H1 (cell line): ENCODE data around the gene SLC39A8. TPM values are rescaled to one million over a fixed set of nuclear protein-coding genes. Genes with fewer than 3 reads are reported as not detected.

Experiments
- CTCF ChIA-PET: fragments of 300-600 bp; sonication (Branson Sonifier 250); formaldehyde crosslinking; loops from one replicate; lab custom pipeline; 2021; ENCODE audit not compliant: partially characterized antibody; lab: Charles Lee
- POLR2A ChIA-PET: fragments of 300-600 bp; sonication (Branson Sonifier 250); formaldehyde crosslinking; loops from one replicate; lab custom pipeline; 2021; ENCODE audit warnings: inconsistent platforms; ENCODE audit not compliant: partially characterized antibody; lab: Charles Lee
- DNase-seq, 2 experiments: peaks; one replicate each; pipeline versions ENCODE4 v3.0.0 to v3.0.0-alpha.2; 2010 to 2022; ENCODE audit warnings: low spot score in 2 of 2, low read depth in 1 of 2, mixed read lengths in 1 of 2
- FAIRE-seq: peaks from 2 replicates; lab custom pipeline; 2011; peaks lifted over from hg19 to GRCh38; lab: Jason Lieb, UNC
- H2AFZ ChIP-seq: 2 replicates; pipeline ENCODE4 v1.8.1; 2012; ENCODE audit warnings: low read length, inconsistent platforms
- H2AK5ac ChIP-seq: 2 replicates; pipeline ENCODE4 v1.6.1; 2013; ENCODE audit warnings: low read depth, low read length
- H2BK120ac ChIP-seq: replicated peaks from 2 replicates; pipeline ENCODE3; 2013; ENCODE audit warnings: low read depth, low read length, inconsistent platforms
- H2BK12ac ChIP-seq: 2 replicates; pipeline ENCODE4 v1.6.1; 2013; ENCODE audit warnings: low read depth, low read length
- H2BK15ac ChIP-seq: 2 replicates; pipeline ENCODE4 v1.6.1; 2013; ENCODE audit warnings: low read length
- H2BK20ac ChIP-seq: 2 replicates; pipeline ENCODE4 v1.6.1; 2013; ENCODE audit warnings: low read length
- H2BK5ac ChIP-seq: 2 replicates; pipeline ENCODE4 v1.6.1; 2013; ENCODE audit warnings: low read depth, low read length
- H3K14ac ChIP-seq: 2 replicates; pipeline ENCODE4 v1.6.1; 2013; ENCODE audit warnings: inconsistent platforms; ENCODE audit not compliant: insufficient read length
- H3K18ac ChIP-seq: 2 replicates; pipeline ENCODE4 v1.6.1; 2013; ENCODE audit warnings: low read length; ENCODE audit errors: extremely low read depth
- H3K23ac ChIP-seq: 2 replicates; pipeline ENCODE4 v1.6.1; 2013; ENCODE audit warnings: inconsistent platforms; ENCODE audit not compliant: insufficient read length
- H3K23me2 ChIP-seq: 2 replicates; pipeline ENCODE4 v1.6.1; 2013; ENCODE audit warnings: low read depth, low read length
- H3K27ac ChIP-seq: 2 replicates; pipeline ENCODE4 v1.6.1; 2011; ENCODE audit warnings: low read depth, low read length, inconsistent platforms
- H3K27me3 ChIP-seq, 4 experiments: replicated peaks in 1 of 4; 1 replicate in 1 of 4; 2 replicates in 3 of 4; pipeline versions ENCODE4 v1.6.1 to v1.8.1; 2011 to 2013; ENCODE audit warnings: low read length in 3 of 4, mild to moderate bottlenecking in 3 of 4, inconsistent platforms in 2 of 4, mixed read lengths in 2 of 4, moderate library complexity in 1 of 4; ENCODE audit not compliant: control insufficient read depth in 3 of 4, insufficient read depth in 3 of 4; ENCODE audit errors: extremely low read depth in 1 of 4
- H3K36me3 ChIP-seq, 4 experiments: 2 replicates each; pipeline versions ENCODE4 v1.6.1 to v1.8.1; 2011 to 2013; ENCODE audit warnings: mild to moderate bottlenecking in 4 of 4, low read length in 3 of 4, moderate library complexity in 2 of 4, control low read depth in 1 of 4, inconsistent platforms in 1 of 4; ENCODE audit not compliant: insufficient read depth in 4 of 4, control insufficient read depth in 2 of 4
- H3K4ac ChIP-seq: replicated peaks from 2 replicates; pipeline ENCODE3; 2013; ENCODE audit warnings: low read length, low read depth, mixed read lengths, inconsistent platforms; ENCODE audit not compliant: insufficient read length
- H3K4me1 ChIP-seq, 4 experiments: replicated peaks in 1 of 4; 1 replicate in 1 of 4; 2 replicates in 3 of 4; pipeline versions ENCODE4 v1.6.1 to v1.8.1; 2011 to 2013; ENCODE audit warnings: low read length in 3 of 4, inconsistent platforms in 2 of 4, mixed read lengths in 1 of 4; ENCODE audit not compliant: insufficient read depth in 4 of 4, control insufficient read depth in 3 of 4
- H3K4me2 ChIP-seq, 2 experiments: 2 replicates each; pipeline versions ENCODE4 v1.6.1 to v1.8.1; 2011 to 2013; ENCODE audit warnings: low read depth in 2 of 2, low read length in 2 of 2, control low read depth in 1 of 2, inconsistent platforms in 1 of 2, mild to moderate bottlenecking in 1 of 2; ENCODE audit not compliant: insufficient read depth in 1 of 2
- H3K4me3 ChIP-seq, 4 experiments: fragments of 200-600, 300-600 bp in 1 of 4; sonication (generic), shearing (Covaris generic), sonication (Bioruptor Twin) in 1 of 4; 2 replicates each; pipeline versions ENCODE4 v1.5.1 to v1.8.1; 2011 to 2016; ENCODE audit warnings: low read length in 4 of 4, low read depth in 3 of 4, control low read depth in 2 of 4, inconsistent platforms in 2 of 4, mild to moderate bottlenecking in 2 of 4, mixed read lengths in 1 of 4, moderate library complexity in 1 of 4; ENCODE audit not compliant: insufficient read depth in 2 of 4; ENCODE audit errors: extremely low read depth in 1 of 4
- H3K56ac ChIP-seq: replicated peaks from 2 replicates; pipeline ENCODE3; 2013; ENCODE audit warnings: low read depth, mild to moderate bottlenecking, mixed read lengths, low read length, inconsistent platforms; ENCODE audit not compliant: insufficient read length
- H3K79me1 ChIP-seq: 2 replicates; pipeline ENCODE4 v1.6.1; 2013; ENCODE audit warnings: low read depth, low read length, control low read depth
- H3K79me2 ChIP-seq, 2 experiments: 2 replicates each; pipeline versions ENCODE4 v1.6.1 to v1.8.1; 2012 to 2013; ENCODE audit warnings: low read length in 2 of 2, mild to moderate bottlenecking in 2 of 2, inconsistent platforms in 1 of 2; ENCODE audit not compliant: insufficient read depth in 2 of 2, control insufficient read depth in 1 of 2
- H3K9ac ChIP-seq, 4 experiments: replicated peaks in 1 of 4; 1 replicate in 1 of 4; 2 replicates in 3 of 4; pipeline versions ENCODE4 v1.6.1 to v1.8.1; 2011 to 2013; ENCODE audit warnings: low read depth in 3 of 4, low read length in 3 of 4, control low read depth in 2 of 4, mild to moderate bottlenecking in 2 of 4, moderate library complexity in 2 of 4, inconsistent platforms in 1 of 4; ENCODE audit errors: extremely low read depth in 1 of 4
- H3K9me3 ChIP-seq, 2 experiments: 2 replicates each; pipeline versions ENCODE4 v1.6.1 to v1.8.1; 2012 to 2013; ENCODE audit warnings: mild to moderate bottlenecking in 2 of 2, moderate library complexity in 2 of 2, control low read depth in 1 of 2, inconsistent platforms in 1 of 2, low read depth in 1 of 2, low read length in 1 of 2, mixed read lengths in 1 of 2; ENCODE audit not compliant: insufficient read depth in 2 of 2
- H4K20me1 ChIP-seq, 2 experiments: replicated peaks in 1 of 2; 2 replicates each; pipeline versions ENCODE3 to v1.8.1; 2011 to 2013; ENCODE audit warnings: inconsistent platforms in 2 of 2, low read length in 2 of 2, mild to moderate bottlenecking in 1 of 2; ENCODE audit not compliant: insufficient read depth in 2 of 2, control insufficient read depth in 1 of 2
- H4K5ac ChIP-seq: 2 replicates; pipeline ENCODE4 v1.6.1; 2013; ENCODE audit warnings: low read length, low read depth, mixed read lengths, inconsistent platforms; ENCODE audit not compliant: insufficient read length
- H4K8ac ChIP-seq: 2 replicates; pipeline ENCODE4 v1.8.0; 2013; ENCODE audit warnings: mild to moderate bottlenecking, moderate library complexity, low read length, inconsistent platforms; ENCODE audit not compliant: insufficient read depth; ENCODE audit errors: extremely low read depth
- H4K91ac ChIP-seq: replicated peaks from 2 replicates; pipeline ENCODE3; 2013; ENCODE audit warnings: low read length, mixed read lengths, inconsistent platforms; ENCODE audit not compliant: insufficient read length
- ATF3 ChIP-seq: IDR thresholded peaks from 2 replicates; pipeline ENCODE4 v1.6.1; 2011; ENCODE audit warnings: low read depth, mild to moderate bottlenecking, low read length; ENCODE audit not compliant: insufficient read depth
- RBBP5 ChIP-seq: IDR thresholded peaks from 2 replicates; pipeline ENCODE4 v1.7.1; 2012; ENCODE audit warnings: low read depth, mild to moderate bottlenecking, inconsistent platforms, low read length, moderate library complexity, borderline replicate concordance
- WGBS, 2 experiments: shearing (Covaris generic) in 1 of 2; methylation state at CpG; one replicate each; pipeline versions ENCODE4 v1.1.6 to v1.1.7; 2013 to 2015; ENCODE audit warnings: low lambda C conversion rate in 2 of 2, mixed read lengths in 2 of 2, inconsistent platforms in 1 of 2, low coverage in 1 of 2, missing lambda C conversion rate in 1 of 2; ENCODE audit not compliant: insufficient replicate concordance in 2 of 2, insufficient coverage in 1 of 2, insufficient read length in 1 of 2; ENCODE audit errors: extremely low coverage in 1 of 2, missing lambda C conversion rate in 1 of 2; 5-methylcytosine and 5-hydroxymethylcytosine counted together
- polyA plus RNA-seq, 7 experiments: library from polyadenylated mRNA; depleted of rRNA in 3 of 7; stranded (reverse) in 5 of 7; unstranded in 2 of 7; fragments of >200 nt in 5 of 7; fragments of 200-250 nt in 2 of 7; gene quantifications; 1 replicate in 5 of 7; 2 replicates in 1 of 7; 4 replicates in 1 of 7; pipeline versions ENCODE4 v1.2.1 to v1.2.3, GENCODE V29; 2011 to 2013; ENCODE audit warnings: missing spikeins in 2 of 7, mixed read lengths in 2 of 7
- total RNA-seq: library from RNA; stranded (reverse); fragmentation: NEBNext Ultra II Directional; extraction: Animal tissue kit (Norgen Biotek cat#: 25700); gene quantifications from 2 replicates; pipeline ENCODE4 v1.2.1, GENCODE V29; 2021

The SLC39A8 gene
- total and polyA plus RNA-seq, 2 of the 8 experiments (the other 6 are each of a cell fraction or from before 2014, with no cell fraction given) = 6.4 to 38.7 TPM

- Histone ChIP-seq H2AK5ac (no peak overlapping the region), H3K23ac (no peak overlapping the region), H2AFZ (no peak overlapping the region), H2BK12ac (no peak overlapping the region), H3K27ac (no peak overlapping the region)
- TF ChIP-seq RBBP5 = no peak
- TF ChIP-seq ATF3 = no peak
- TF ChIP-seq, all 59 proteins: peak for 0
- no peak overlapping the region for H2BK120ac ChIP-seq
- no peaks in the 10 kb centered on the region for H3K9me3 ChIP-seq
- H3K79me1 ChIP-seq = no peaks in the 10 kb centered on the region
- no peaks in the 10 kb centered on the region for H4K20me1 ChIP-seq
- H3K4me3 ChIP-seq = no peak overlapping the region
- H3K56ac ChIP-seq = no peak overlapping the region
- H4K5ac ChIP-seq = no peak overlapping the region
- no peak overlapping the region for H3K14ac ChIP-seq
- H2BK15ac ChIP-seq = no peak overlapping the region
- CTCF ChIA-PET = no interaction called here
- no peak overlapping the region for H4K91ac ChIP-seq
- no peak overlapping the region for H3K4ac ChIP-seq
- no peaks in the 10 kb centered on the region for H3K79me2 ChIP-seq
- POLR2A ChIA-PET = no interaction called here
- WGBS, 2 experiments = 96% methylated on average over 8 of the region's 8 CpGs; no CpG with 5 or more reads in 1 of the 2 experiments
- H4K8ac ChIP-seq = no peak overlapping the region
- H2BK20ac ChIP-seq = no peak overlapping the region
- no peak overlapping the region for H2BK5ac ChIP-seq
- H3K23me2 ChIP-seq = no peaks in the 10 kb centered on the region; the same call in 1 of the 2 replicates
- no peaks in the 10 kb centered on the region for H3K4me1 ChIP-seq
- no peak for FAIRE-seq
- no peaks in the 10 kb centered on the region for H3K36me3 ChIP-seq
- no peak overlapping the region for H3K4me2 ChIP-seq
- DNase-seq = no peak
- no peak overlapping the region for H3K18ac ChIP-seq
- H3K9ac ChIP-seq = no peak overlapping the region
- H3K27me3 ChIP-seq = no peaks in the 10 kb centered on the region
These were observed 73.0 kb downstream of the SLC39A8 start for GRCh38 chr4:102272318-102272717.
